Sigmoid colon (tissue), 7 donors: ENCODE results near the gene SNX12. TPM values are rescaled to one million over a fixed set of nuclear protein-coding genes. Genes with fewer than 3 reads are reported as not detected.

Experiments
- DNase-seq: peaks from one replicate; pipeline ENCODE4 v3.0.0-alpha.2; 2019
- H3K27ac ChIP-seq, 4 donors: fragments of 200-600 bp; sonication (generic); one replicate each; pipeline ENCODE4 v1.5.1; 2016 to 2019; ENCODE audit warnings: mild to moderate bottlenecking in 1 of 4
- H3K27me3 ChIP-seq, 3 donors: fragments of 200-600 bp; sonication (generic); one replicate each; pipeline ENCODE4 v1.5.1; 2019; ENCODE audit warnings: mild to moderate bottlenecking in 1 of 3
- H3K36me3 ChIP-seq, 4 donors: fragments of 200-600 bp; sonication (generic); one replicate each; pipeline ENCODE4 v1.5.1; 2016 to 2019
- H3K4me1 ChIP-seq, 4 donors: fragments of 200-600 bp; sonication (generic); one replicate each; pipeline ENCODE4 v1.5.1; 2017 to 2019
- H3K4me3 ChIP-seq, 4 donors: fragments of 200-600 bp; sonication (generic); one replicate each; pipeline ENCODE4 v1.5.1; 2017 to 2019; ENCODE audit warnings: mild to moderate bottlenecking in 2 of 4, moderate library complexity in 1 of 4
- H3K9me3 ChIP-seq, 4 donors: fragments of 200-600 bp in 3 of 4; sonication (generic) in 3 of 4; one replicate each; pipeline versions ENCODE4 v1.5.1 to v1.6.1; 2013 to 2019
- CTCF ChIP-seq, 4 experiments: fragments of 450-650 bp in 3 of 4; fragments of 200-600 bp in 1 of 4; IDR thresholded peaks; one replicate each; pipeline ENCODE4 v1.5.1; 2016 to 2019; ENCODE audit warnings: antibody characterized with exemption in 4 of 4, mild to moderate bottlenecking in 3 of 4, moderate library complexity in 2 of 4
- EP300 ChIP-seq, 4 donors: sonication (generic); formaldehyde crosslinking; IDR thresholded peaks; one replicate each; pipeline ENCODE4 v1.6.1; 2017; ENCODE audit warnings: antibody characterized with exemption in 4 of 4
- POLR2A ChIP-seq, 2 donors: fragments of 450-650 bp; IDR thresholded peaks; one replicate each; pipeline ENCODE4 v1.6.1; 2016; ENCODE audit warnings: antibody characterized with exemption in 2 of 2, mild to moderate bottlenecking in 2 of 2, moderate library complexity in 2 of 2
- POLR2AphosphoS5 ChIP-seq, 4 donors: sonication (generic); formaldehyde crosslinking; IDR thresholded peaks; one replicate each; pipeline ENCODE4 v1.6.1; 2017; ENCODE audit warnings: antibody characterized with exemption in 4 of 4
- WGBS, 2 donors: extraction: QIAGEN DNeasy Blood & Tissue Kit; methylation state at CpG; one replicate each; pipeline ENCODE4 v1.1.7; 2013; 5-methylcytosine and 5-hydroxymethylcytosine counted together
- intact Hi-C: fragments of 100-400 bp; cut with DNase I; formaldehyde crosslinking; loops from one replicate; pipeline ENCODE4 v1.15.1; 2023
- polyA plus RNA-seq, 3 donors: library from polyadenylated mRNA; stranded (reverse); fragments of 200-250 nt; gene quantifications; one replicate each; pipeline ENCODE4 v1.2.3, GENCODE V29; 2013
- total RNA-seq, 4 donors: library from RNA; depleted of rRNA; stranded (reverse); fragments of >200 nt; gene quantifications; one replicate each; pipeline ENCODE4 v1.1.0, GENCODE V29; 2016
- donor health status: healthy with polysubstance abuse.
- donor health status: Bipolar disorder and iron deficiency.
- donor health status: healthy.

SNX12 gene
- total RNA-seq, result 10 to 100 TPM; 27.6 to 47.4 (median 38.6) TPM
- 10 to 100 TPM; 40.6 to 66.1 (median 52.7) TPM for polyA plus RNA-seq

- 1% methylated on average over 73 of the region's 73 CpGs for WGBS, 2 donors
- Histone ChIP-seq H3K27me3 (no peaks in the 10 kb centered on the region), H3K4me1 (peaks cover 0 to 6% (median 0%) of the 10 kb centered on the region in 4 donors), H3K36me3 (no peaks in the 10 kb centered on the region), H3K9me3 (no peaks in the 10 kb centered on the region), H3K4me3 (peak within 1 kb of the TSS; percentile 55 to 59 (median 59)), H3K27ac (peak within 1 kb of the TSS; percentile 83 to 85 (median 84))
- DNase-seq, result peak; percentile 96
- TF ChIP-seq EP300 (IDR thresholded peaks at IDR 0.05) (no peak), POLR2A (IDR thresholded peaks at IDR 0.05) (peak; percentile 9 to 48), POLR2AphosphoS5 (IDR thresholded peaks at IDR 0.05) (peak; percentile 69 to 74 (median 72)), CTCF (IDR thresholded peaks at IDR 0.05) (peak in 3 of 4 experiments; percentile 13 to 46 (median 18))
- intact Hi-C loops, result loop anchor here (5.0 to 10.0 kb wide), 2 partner anchors 114 to 613 kb away; no protein-coding TSS in a partner anchor
These were observed at the start of gene SNX12 for GRCh38 chrX:71068044-71068918. Gene SNX12, minus strand, starts transcription at chrX:71068334. Its CDS starts 28 bp downstream, at chrX:71068306.

DNA sequence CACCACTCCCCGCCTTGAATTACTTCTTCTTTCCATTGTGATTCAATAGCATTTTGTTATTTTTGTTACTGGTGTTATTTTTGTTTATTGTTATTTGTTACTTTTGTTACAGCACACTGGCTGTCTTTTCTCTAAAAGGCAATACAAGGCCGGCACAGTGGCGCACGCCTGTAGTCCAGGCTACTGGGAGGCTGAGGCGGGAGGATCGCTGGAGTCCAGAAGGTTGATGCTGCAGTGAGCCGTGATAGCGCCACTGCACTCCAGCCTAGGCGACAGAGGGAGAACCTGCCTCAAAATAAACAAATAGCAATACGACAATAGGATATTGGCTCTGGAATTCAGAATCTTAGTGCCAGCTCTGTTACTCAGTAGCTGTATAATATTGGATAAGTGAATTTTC is 49.2 kb upstream of the SNX12 start:
- DNase-seq, result no peak
- 67 to 89% methylated on average over 10 of the region's 10 CpGs for WGBS, 2 donors
- intact Hi-C loops, result loop anchor here (10.0 kb wide), 1 partner anchor 1137 kb away; no protein-coding TSS in a partner anchor
- H3K36me3 ChIP-seq, result peaks cover 0 to 20% (median 3%) of the 10 kb centered on the region in 4 donors
- peaks cover 0 to 15% (median 4%) of the 10 kb centered on the region in 4 donors for H3K4me1 ChIP-seq
- TF ChIP-seq POLR2A (IDR thresholded peaks at IDR 0.05), result no peak
- TF ChIP-seq CTCF (IDR thresholded peaks at IDR 0.05), result no peak
- no peak for TF ChIP-seq EP300 (IDR thresholded peaks at IDR 0.05)
- TF ChIP-seq POLR2AphosphoS5 (IDR thresholded peaks at IDR 0.05), result no peak
- H3K9me3 ChIP-seq, result no peaks in the 10 kb centered on the region
- H3K4me3 ChIP-seq, result no peak overlapping the region
- peak overlapping the region in 1 of 4 donors; percentile 76 for H3K27ac ChIP-seq
- H3K27me3 ChIP-seq, result no peaks in the 10 kb centered on the region

- H3K4me1 ChIP-seq, result no peaks in the 10 kb centered on the region
- H3K27me3 ChIP-seq, result no peaks in the 10 kb centered on the region
- H3K27ac ChIP-seq, result no peak overlapping the region
- H3K36me3 ChIP-seq, result no peaks in the 10 kb centered on the region
- 26 to 46% methylated on average over 5 of the region's 5 CpGs for WGBS, 2 donors
- intact Hi-C loops, result loop anchor here (10.0 kb wide), 1 partner anchor 1143 kb away; no protein-coding TSS in a partner anchor
- no peaks in the 10 kb centered on the region for H3K9me3 ChIP-seq
- no peak overlapping the region for H3K4me3 ChIP-seq
- no peak for DNase-seq
- TF ChIP-seq POLR2AphosphoS5 (IDR thresholded peaks at IDR 0.05) (no peak), POLR2A (IDR thresholded peaks at IDR 0.05) (no peak), CTCF (IDR thresholded peaks at IDR 0.05) (no peak), EP300 (IDR thresholded peaks at IDR 0.05) (no peak)
These were observed 43.8 kb upstream of the SNX12 start for GRCh38 chrX:71111921-71112431.

GRCh38 chrX:71111141-71111843 is 43.2 kb upstream of the SNX12 start, which contains the start of gene IL2RG:
Gene IL2RG, minus strand, starts transcription at chrX:71111577. Its CDS starts 38 bp downstream, at chrX:71111539.
- intact Hi-C loops, result loop anchor here (10.0 kb wide), 1 partner anchor 1144 kb away; no protein-coding TSS in a partner anchor
- no peaks in the 10 kb centered on the region for H3K9me3 ChIP-seq
- 33 to 38% methylated on average over 8 of the region's 8 CpGs for WGBS, 2 donors
- TF ChIP-seq POLR2AphosphoS5 (IDR thresholded peaks at IDR 0.05), result peak in 1 of 4 donors; percentile 21
- TF ChIP-seq POLR2A (IDR thresholded peaks at IDR 0.05), result peak in 1 of 2 donors; percentile 20
- no peak for TF ChIP-seq EP300 (IDR thresholded peaks at IDR 0.05)
- TF ChIP-seq CTCF (IDR thresholded peaks at IDR 0.05), result no peak
- no peaks in the 10 kb centered on the region for H3K4me1 ChIP-seq
- no peak within 1 kb of the TSS for H3K4me3 ChIP-seq
- H3K27me3 ChIP-seq, result no peaks in the 10 kb centered on the region
- no peak for DNase-seq
- H3K27ac ChIP-seq, result no peak within 1 kb of the TSS
- no peaks in the 10 kb centered on the region for H3K36me3 ChIP-seq
